Measurements from ENCODE around the gene FIP1L1. TPM values are rescaled to one million over a fixed set of nuclear protein-coding genes. Genes with fewer than 3 reads are reported as not detected.

FIP1L1 gene
- total RNA-seq, 1 experiment from 2014 or later: 47.6 TPM

GRCh38 chr4:53477636-53478035 lies 100.2 kb downstream of the FIP1L1 start (continued):
- TF ChIP-seq, protein P1, sequence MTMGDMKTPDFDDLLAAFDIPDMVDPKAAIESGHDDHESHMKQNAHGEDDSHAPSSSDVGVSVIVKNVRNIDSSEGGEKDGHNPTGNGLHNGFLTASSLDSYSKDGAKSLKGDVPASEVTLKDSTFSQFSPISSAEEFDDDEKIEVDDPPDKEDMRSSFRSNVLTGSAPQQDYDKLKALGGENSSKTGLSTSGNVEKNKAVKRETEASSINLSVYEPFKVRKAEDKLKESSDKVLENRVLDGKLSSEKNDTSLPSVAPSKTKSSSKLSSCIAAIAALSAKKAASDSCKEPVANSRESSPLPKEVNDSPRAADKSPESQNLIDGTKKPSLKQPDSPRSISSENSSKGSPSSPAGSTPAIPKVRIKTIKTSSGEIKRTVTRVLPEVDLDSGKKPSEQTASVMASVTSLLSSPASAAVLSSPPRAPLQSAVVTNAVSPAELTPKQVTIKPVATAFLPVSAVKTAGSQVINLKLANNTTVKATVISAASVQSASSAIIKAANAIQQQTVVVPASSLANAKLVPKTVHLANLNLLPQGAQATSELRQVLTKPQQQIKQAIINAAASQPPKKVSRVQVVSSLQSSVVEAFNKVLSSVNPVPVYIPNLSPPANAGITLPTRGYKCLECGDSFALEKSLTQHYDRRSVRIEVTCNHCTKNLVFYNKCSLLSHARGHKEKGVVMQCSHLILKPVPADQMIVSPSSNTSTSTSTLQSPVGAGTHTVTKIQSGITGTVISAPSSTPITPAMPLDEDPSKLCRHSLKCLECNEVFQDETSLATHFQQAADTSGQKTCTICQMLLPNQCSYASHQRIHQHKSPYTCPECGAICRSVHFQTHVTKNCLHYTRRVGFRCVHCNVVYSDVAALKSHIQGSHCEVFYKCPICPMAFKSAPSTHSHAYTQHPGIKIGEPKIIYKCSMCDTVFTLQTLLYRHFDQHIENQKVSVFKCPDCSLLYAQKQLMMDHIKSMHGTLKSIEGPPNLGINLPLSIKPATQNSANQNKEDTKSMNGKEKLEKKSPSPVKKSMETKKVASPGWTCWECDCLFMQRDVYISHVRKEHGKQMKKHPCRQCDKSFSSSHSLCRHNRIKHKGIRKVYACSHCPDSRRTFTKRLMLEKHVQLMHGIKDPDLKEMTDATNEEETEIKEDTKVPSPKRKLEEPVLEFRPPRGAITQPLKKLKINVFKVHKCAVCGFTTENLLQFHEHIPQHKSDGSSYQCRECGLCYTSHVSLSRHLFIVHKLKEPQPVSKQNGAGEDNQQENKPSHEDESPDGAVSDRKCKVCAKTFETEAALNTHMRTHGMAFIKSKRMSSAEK (CRISPR knock-in tag; IDR thresholded peaks at IDR 0.05; ENCODE audit: borderline replicate concordance): no peak
- TF ChIP-seq RELA (CRISPR knock-in tag; IDR thresholded peaks at IDR 0.05; ENCODE audit: borderline replicate concordance) (no peak), ZNF281 (CRISPR knock-in tag; IDR thresholded peaks at IDR 0.05) (no peak)

GRCh38 chr4:53478671-53479456 lies 101.4 kb downstream of the FIP1L1 start:
- H3K27ac Mint-ChIP-seq: no peak overlapping the region
- ATAC-seq: no peak
- CTCF ChIA-PET: no interaction called here

DNA sequence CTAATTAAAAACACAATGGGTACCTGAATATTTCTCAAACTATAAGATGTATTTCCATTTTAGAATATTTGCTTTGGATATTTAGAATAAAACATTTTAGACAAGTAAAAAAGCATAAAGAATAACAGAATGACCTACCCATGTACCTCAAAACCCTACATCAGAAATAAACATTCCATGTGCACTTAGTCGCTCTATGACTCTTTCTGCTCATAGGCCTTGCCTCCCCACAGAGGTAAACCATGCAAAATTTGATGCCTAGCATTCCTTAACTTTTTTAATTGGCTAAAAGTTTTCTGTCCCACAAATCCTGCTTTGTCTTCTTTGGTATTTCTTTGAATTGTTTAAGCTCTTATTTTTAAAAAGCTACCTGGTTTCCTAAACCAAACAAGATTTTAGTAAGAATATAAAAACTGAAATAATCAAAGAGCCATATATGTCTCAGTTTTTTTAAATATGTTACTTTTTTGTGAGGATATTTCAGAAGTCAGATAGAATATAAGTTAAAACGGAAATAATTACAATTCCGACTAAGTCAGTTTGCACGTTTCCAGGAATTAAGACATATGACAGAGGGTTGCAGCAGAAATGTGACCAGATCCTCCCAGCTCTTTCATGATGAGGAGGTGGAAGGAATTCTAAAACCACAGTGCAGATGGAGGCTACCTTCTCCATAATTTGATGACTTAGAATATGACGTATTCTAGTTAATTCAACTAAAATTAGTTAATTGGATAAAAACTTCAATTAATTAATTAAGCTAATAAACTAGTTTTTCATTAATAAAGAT lies 102.5 kb downstream of the FIP1L1 start:
- no peak for DNase-seq (ENCODE audit: low spot score)
- Mint-ChIP-seq H3K4me3 (no peak overlapping the region), H3K36me3 (no peaks in the 10 kb centered on the region), H3K4me1 (peaks cover 60% of the 10 kb centered on the region), H3K9me3 (peaks cover 5% of the 10 kb centered on the region; the same call in 1 of the 2 replicates), H3K27me3 (ENCODE audit: low read depth) (no peaks in the 10 kb centered on the region), H3K27ac (no peak overlapping the region; the same call in 1 of the 2 replicates)
- TF ChIP-seq MYBL2 (CRISPR knock-in tag; IDR thresholded peaks at IDR 0.05): no peak
- ChIA-PET CTCF (interaction anchor here (0.7 to 1.3 kb wide), 2 partner anchors 10 to 753 kb away, joined by 3 to 11 read pairs; no protein-coding TSS in a partner anchor), POLR2A (no interaction called here)
- ATAC-seq: no peak

More at GRCh38 chr4:53478671-53479456, 101.4 kb downstream of the FIP1L1 start:
- no peaks in the 10 kb centered on the region for H3K36me3 Mint-ChIP-seq
- H3K4me3 Mint-ChIP-seq: no peak overlapping the region
- TF ChIP-seq, protein P2, sequence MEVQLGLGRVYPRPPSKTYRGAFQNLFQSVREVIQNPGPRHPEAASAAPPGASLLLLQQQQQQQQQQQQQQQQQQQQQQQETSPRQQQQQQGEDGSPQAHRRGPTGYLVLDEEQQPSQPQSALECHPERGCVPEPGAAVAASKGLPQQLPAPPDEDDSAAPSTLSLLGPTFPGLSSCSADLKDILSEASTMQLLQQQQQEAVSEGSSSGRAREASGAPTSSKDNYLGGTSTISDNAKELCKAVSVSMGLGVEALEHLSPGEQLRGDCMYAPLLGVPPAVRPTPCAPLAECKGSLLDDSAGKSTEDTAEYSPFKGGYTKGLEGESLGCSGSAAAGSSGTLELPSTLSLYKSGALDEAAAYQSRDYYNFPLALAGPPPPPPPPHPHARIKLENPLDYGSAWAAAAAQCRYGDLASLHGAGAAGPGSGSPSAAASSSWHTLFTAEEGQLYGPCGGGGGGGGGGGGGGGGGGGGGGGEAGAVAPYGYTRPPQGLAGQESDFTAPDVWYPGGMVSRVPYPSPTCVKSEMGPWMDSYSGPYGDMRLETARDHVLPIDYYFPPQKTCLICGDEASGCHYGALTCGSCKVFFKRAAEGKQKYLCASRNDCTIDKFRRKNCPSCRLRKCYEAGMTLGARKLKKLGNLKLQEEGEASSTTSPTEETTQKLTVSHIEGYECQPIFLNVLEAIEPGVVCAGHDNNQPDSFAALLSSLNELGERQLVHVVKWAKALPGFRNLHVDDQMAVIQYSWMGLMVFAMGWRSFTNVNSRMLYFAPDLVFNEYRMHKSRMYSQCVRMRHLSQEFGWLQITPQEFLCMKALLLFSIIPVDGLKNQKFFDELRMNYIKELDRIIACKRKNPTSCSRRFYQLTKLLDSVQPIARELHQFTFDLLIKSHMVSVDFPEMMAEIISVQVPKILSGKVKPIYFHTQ (CRISPR knock-in tag; IDR thresholded peaks at IDR 0.05): no peak
- TF ChIP-seq FOXJ3 (CRISPR knock-in tag; IDR thresholded peaks at IDR 0.05; ENCODE audit: borderline replicate concordance) (no peak), FOXK1 (CRISPR knock-in tag; IDR thresholded peaks at IDR 0.05) (no peak)
- H3K4me1 Mint-ChIP-seq: peaks cover 60% of the 10 kb centered on the region
- peaks cover 5% of the 10 kb centered on the region; the same call in 1 of the 2 replicates for H3K9me3 Mint-ChIP-seq
- POLR2A ChIA-PET: no interaction called here
- no peaks in the 10 kb centered on the region for H3K27me3 Mint-ChIP-seq (ENCODE audit: low read depth)
- DNase-seq (ENCODE audit: low spot score): no peak

Data from WTC11 (cell line).